Spleen (tissue), 7 donors: ENCODE measurements around the gene NCOA7.
A peak's percentile ranks its signal among the peaks of the same experiment; 100 is the strongest.

ENCODE experiments used
- CTCF ChIP-seq, 11 experiments: fragments of 200-600 bp in 7 of 11; fragments of 450-650 bp in 4 of 11; sonication (generic) in 4 of 11; IDR thresholded peaks in 8 of 11; conservative IDR thresholded peaks in 3 of 11; 1 replicate in 7 of 11; 2 replicates in 4 of 11; pipeline versions ENCODE4 v1.4.0 to v1.8.0; 2016 to 2021; ENCODE audit warnings: antibody characterized with exemption in 11 of 11, inconsistent platforms in 4 of 11, mild to moderate bottlenecking in 1 of 11
- POLR2A ChIP-seq, 3 donors: fragments of 450-650 bp; IDR thresholded peaks; one replicate each; pipeline ENCODE4 v1.5.1; 2017; ENCODE audit warnings: antibody characterized with exemption in 3 of 3, mild to moderate bottlenecking in 1 of 3
- POLR2AphosphoS5 ChIP-seq, 3 donors: sonication (generic); formaldehyde crosslinking; IDR thresholded peaks; one replicate each; pipeline ENCODE4 v1.5.1; 2017; ENCODE audit warnings: antibody characterized with exemption in 3 of 3
- donor health status: DM: no; HTN: no; CAD: no; lungs with moderate emphysema.
- donor health status: DM: no; HTN: no; CAD: no.
- donor health status: DM: no; HTN: no; CAD: no.

- peak; percentile 47 to 81 (median 80) for TF ChIP-seq POLR2AphosphoS5 (IDR thresholded peaks at IDR 0.05)
- TF ChIP-seq CTCF (IDR thresholded peaks at IDR 0.05 in 8 of 11, conservative IDR thresholded peaks at IDR 0.05 in 3 of 11), result peak in 4 of 11 experiments; percentile 14 to 50 (median 38)
- TF ChIP-seq POLR2A (IDR thresholded peaks at IDR 0.05), result no peak
Measured at GRCh38 chr6:125749173-125749864, 41.4 kb upstream of the NCOA7 start, which contains the start of gene HEY2.
